Breast epithelium (tissue), 4 donors: ENCODE results near the gene NEU3. TPM values are rescaled to one million over a fixed set of nuclear protein-coding genes. Genes with fewer than 3 reads are reported as not detected.
A peak's percentile ranks its signal among the peaks of the same experiment; 100 is the strongest.

Source experiments
- DNase-seq, 2 donors: peaks; one replicate each; pipeline ENCODE4 v3.0.0-alpha.2; 2019; ENCODE audit warnings: low spot score in 2 of 2
- H3K27ac ChIP-seq, 2 donors: fragments of 200-600 bp; sonication (generic) in 1 of 2; one replicate each; pipeline ENCODE4 v1.5.1; 2016 to 2019; ENCODE audit warnings: mild to moderate bottlenecking in 1 of 2
- H3K27me3 ChIP-seq, 2 donors: fragments of 200-600 bp; sonication (generic) in 1 of 2; one replicate each; pipeline versions ENCODE4 v1.5.1 to v1.6.0; 2017 to 2019; ENCODE audit warnings: control low read depth in 1 of 2, mild to moderate bottlenecking in 1 of 2
- H3K36me3 ChIP-seq: fragments of 200-600 bp; one replicate; pipeline ENCODE4 v1.5.1; 2019
- H3K4me1 ChIP-seq, 2 donors: fragments of 200-600 bp; sonication (generic); one replicate each; pipeline ENCODE4 v1.5.1; 2016 to 2019; ENCODE audit warnings: control low read depth in 1 of 2
- H3K4me3 ChIP-seq, 3 donors: fragments of 200-600 bp; sonication (generic); 1 replicate in 2 of 3; 2 replicates in 1 of 3; pipeline ENCODE4 v1.5.1; 2016 to 2019; ENCODE audit warnings: mild to moderate bottlenecking in 3 of 3, moderate library complexity in 2 of 3
- H3K9me3 ChIP-seq, 2 donors: fragments of 200-600 bp; sonication (generic) in 1 of 2; one replicate each; pipeline ENCODE4 v1.5.1; 2016 to 2019; ENCODE audit warnings: control low read depth in 1 of 2
- POLR2A ChIP-seq: fragments of 450-650 bp; IDR thresholded peaks from one replicate; pipeline ENCODE4 v1.6.1; 2016; ENCODE audit warnings: antibody characterized with exemption, mild to moderate bottlenecking, moderate library complexity
- POLR2AphosphoS5 ChIP-seq, 3 donors: sonication (generic); formaldehyde crosslinking; IDR thresholded peaks; one replicate each; pipeline ENCODE4 v1.6.1; 2017; ENCODE audit warnings: antibody characterized with exemption in 3 of 3
- intact Hi-C: fragments of 100-400 bp; cut with DNase I; formaldehyde crosslinking; loops from one replicate; pipeline ENCODE4 v1.15.1; 2023; ENCODE audit warnings: low total_unique reads
- total RNA-seq, 3 donors: library from RNA; depleted of rRNA; stranded (reverse); fragments of >200 nt; gene quantifications; one replicate each; pipeline ENCODE4 v1.1.0, GENCODE V29; 2016
- TF ChIP-seq, protein P1 (sequence below), 3 donors: fragments of 450-650 bp; IDR thresholded peaks; one replicate each; pipeline ENCODE4 v1.5.1; 2016 to 2017; ENCODE audit warnings: antibody characterized with exemption in 3 of 3, mild to moderate bottlenecking in 3 of 3, moderate library complexity in 3 of 3

The NEU3 gene
- total RNA-seq, 3 donors from 2014 or later: 11.8 to 12.8 (median 12.4) TPM

DNA sequence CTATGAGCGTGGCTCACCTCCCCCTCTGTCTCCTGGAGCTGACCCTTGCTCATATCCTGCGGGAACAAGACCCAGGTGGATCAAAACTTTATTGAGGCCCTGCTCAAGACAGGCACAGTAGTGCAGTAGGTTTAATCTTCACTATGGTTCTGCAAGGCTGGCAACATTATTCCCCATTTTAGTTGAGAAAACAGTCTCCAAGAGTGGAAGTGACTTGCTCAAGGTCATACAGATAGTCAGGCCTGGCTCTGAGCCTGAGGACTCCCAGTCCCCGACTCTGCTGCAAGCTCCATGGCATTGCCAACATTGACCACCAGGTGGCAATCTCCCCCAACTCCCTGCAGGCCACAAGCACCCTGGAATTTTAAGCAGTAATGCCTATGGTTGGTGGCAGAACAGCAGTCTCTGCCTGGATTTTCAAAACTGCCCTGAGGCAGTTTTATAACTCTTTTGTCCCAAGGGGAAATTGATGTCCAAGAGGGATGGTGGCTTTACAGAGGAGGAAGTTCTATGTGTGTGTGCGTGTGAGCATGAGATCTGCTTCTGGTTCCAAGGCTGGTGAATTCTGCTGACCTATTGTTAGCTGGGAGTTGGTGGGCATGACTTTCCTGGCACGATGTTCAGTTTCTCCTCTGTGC lies 34.1 kb downstream of the NEU3 start:
- TF ChIP-seq POLR2A: no peak
- TF ChIP-seq, protein P1, sequence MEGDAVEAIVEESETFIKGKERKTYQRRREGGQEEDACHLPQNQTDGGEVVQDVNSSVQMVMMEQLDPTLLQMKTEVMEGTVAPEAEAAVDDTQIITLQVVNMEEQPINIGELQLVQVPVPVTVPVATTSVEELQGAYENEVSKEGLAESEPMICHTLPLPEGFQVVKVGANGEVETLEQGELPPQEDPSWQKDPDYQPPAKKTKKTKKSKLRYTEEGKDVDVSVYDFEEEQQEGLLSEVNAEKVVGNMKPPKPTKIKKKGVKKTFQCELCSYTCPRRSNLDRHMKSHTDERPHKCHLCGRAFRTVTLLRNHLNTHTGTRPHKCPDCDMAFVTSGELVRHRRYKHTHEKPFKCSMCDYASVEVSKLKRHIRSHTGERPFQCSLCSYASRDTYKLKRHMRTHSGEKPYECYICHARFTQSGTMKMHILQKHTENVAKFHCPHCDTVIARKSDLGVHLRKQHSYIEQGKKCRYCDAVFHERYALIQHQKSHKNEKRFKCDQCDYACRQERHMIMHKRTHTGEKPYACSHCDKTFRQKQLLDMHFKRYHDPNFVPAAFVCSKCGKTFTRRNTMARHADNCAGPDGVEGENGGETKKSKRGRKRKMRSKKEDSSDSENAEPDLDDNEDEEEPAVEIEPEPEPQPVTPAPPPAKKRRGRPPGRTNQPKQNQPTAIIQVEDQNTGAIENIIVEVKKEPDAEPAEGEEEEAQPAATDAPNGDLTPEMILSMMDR (IDR thresholded peaks at IDR 0.05): peak; percentile 73 to 87 (median 74)
- peak; percentile 44 to 70 for DNase-seq
- H3K9me3 ChIP-seq: no peaks in the 10 kb centered on the region
- intact Hi-C loops: no loop called here
- H3K27me3 ChIP-seq: no peaks in the 10 kb centered on the region
- no peaks in the 10 kb centered on the region for H3K36me3 ChIP-seq
- no peak overlapping the region for H3K4me3 ChIP-seq
- H3K27ac ChIP-seq: no peak overlapping the region
- no peaks in the 10 kb centered on the region for H3K4me1 ChIP-seq

DNA sequence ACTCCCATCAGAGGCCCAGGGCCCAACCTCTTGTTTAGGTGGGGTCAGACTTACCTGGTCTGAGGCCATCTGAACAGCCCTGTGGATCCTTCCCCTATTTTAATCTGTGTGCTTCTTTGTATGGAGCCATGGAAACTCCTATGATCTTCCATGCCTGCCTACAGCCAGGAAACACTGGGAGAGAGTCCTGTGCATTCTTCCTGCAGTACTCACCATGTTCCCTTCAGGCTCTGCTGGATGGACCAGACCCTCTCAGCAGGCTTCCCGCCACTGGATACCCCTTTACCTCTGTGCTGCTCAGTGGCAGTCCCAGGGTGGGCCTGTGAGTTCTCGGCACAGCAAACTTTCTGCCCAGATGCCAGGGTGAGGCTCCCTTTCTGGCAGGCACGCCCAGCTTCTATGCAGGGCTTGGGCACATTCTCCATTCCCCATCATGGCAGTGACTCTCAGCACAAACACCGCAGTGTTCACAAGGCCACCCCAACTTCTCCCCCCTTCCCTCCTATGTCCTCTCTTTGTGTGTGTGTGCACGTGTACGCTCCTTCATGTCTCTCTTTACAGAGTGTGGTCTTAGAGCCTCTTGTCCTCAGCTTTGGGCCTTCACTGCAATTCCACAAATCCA lies 34.8 kb downstream of the NEU3 start:
- H3K4me3 ChIP-seq: no peak overlapping the region
- no peaks in the 10 kb centered on the region for H3K9me3 ChIP-seq
- DNase-seq: no peak
- intact Hi-C loops: no loop called here
- no peak for TF ChIP-seq POLR2A
- TF ChIP-seq POLR2AphosphoS5 (IDR thresholded peaks at IDR 0.05): no peak
- TF ChIP-seq, protein P1 (IDR thresholded peaks at IDR 0.05): no peak
- H3K36me3 ChIP-seq: no peaks in the 10 kb centered on the region
- H3K27ac ChIP-seq: no peak overlapping the region
- no peaks in the 10 kb centered on the region for H3K4me1 ChIP-seq
- no peaks in the 10 kb centered on the region for H3K27me3 ChIP-seq

DNA sequence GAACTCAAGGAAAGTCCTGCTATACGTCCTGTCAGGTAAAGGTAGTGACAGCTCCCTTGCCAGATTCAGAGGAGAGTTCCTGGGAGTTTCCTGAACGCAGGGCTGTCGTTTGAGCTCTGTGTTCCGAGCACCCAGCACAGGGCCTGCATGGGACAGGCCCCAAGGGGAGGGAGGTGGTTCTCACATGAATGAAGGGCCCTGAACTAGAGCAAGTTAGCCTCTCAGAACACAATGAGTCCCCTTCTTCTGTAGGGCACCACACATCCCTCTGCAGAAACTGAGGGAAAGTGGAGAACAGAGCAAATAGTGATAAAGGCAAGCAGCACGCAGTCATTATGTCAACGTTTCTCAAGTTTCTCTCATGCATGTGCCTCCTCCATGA lies 35.3 kb downstream of the NEU3 start:
- intact Hi-C loops: no loop called here
- no peak overlapping the region for H3K27ac ChIP-seq
- H3K4me1 ChIP-seq: no peaks in the 10 kb centered on the region
- no peaks in the 10 kb centered on the region for H3K36me3 ChIP-seq
- no peak for TF ChIP-seq POLR2A
- no peak for TF ChIP-seq POLR2AphosphoS5 (IDR thresholded peaks at IDR 0.05)
- TF ChIP-seq, protein P1 (IDR thresholded peaks at IDR 0.05): no peak
- H3K4me3 ChIP-seq: no peak overlapping the region
- H3K9me3 ChIP-seq: no peaks in the 10 kb centered on the region
- no peaks in the 10 kb centered on the region for H3K27me3 ChIP-seq
- DNase-seq: no peak

DNA sequence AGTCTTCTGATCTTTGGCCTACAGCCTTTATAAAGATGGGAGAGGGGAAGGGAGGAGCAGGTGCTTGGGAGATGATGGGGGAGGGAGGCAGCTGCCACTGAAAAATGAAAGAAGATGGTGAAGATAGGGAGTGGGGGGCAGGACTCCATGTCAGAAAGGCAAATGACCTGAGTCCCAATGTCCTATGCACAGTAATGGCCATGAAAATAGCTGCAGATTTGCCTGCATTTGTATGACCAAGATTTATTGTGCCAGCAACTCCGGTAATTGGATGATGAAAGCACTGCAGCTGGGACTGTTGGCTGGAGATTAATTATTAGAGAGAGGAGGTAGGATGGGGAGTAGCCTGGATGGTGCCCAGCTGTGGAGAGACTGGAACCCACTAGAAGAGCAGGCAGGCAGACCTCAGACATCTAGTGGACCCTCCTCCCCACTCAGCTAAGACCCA lies 36.1 kb downstream of the NEU3 start:
- no peaks in the 10 kb centered on the region for H3K27me3 ChIP-seq
- H3K4me1 ChIP-seq: no peaks in the 10 kb centered on the region
- H3K4me3 ChIP-seq: no peak overlapping the region
- DNase-seq: no peak
- TF ChIP-seq, protein P1 (IDR thresholded peaks at IDR 0.05): no peak
- TF ChIP-seq POLR2AphosphoS5 (IDR thresholded peaks at IDR 0.05): no peak
- no peak for TF ChIP-seq POLR2A
- intact Hi-C loops: no loop called here
- H3K27ac ChIP-seq: no peak overlapping the region
- H3K9me3 ChIP-seq: no peaks in the 10 kb centered on the region
- no peaks in the 10 kb centered on the region for H3K36me3 ChIP-seq

DNA sequence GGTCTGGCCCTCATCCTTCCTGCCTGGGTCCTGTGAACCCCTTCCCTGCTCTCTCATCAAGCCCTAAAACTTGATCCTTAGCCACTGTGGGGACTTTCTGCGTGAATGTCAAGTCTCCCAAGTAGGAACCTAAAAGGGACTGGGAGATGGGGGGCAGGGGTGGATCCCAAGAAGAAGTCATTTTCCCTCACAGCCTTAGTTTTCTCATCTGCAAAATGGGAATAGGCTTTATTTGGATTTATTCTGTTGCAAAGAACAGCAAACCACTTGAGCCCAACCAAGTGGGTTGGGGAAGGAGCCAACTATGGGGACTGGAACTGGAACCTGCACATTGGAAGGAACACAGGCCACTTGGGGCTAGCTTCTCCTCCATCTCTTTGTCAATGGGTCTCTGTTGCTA lies 36.8 kb downstream of the NEU3 start:
- no peak overlapping the region for H3K4me3 ChIP-seq
- no peak overlapping the region for H3K27ac ChIP-seq
- intact Hi-C loops: no loop called here
- TF ChIP-seq POLR2AphosphoS5 (IDR thresholded peaks at IDR 0.05) (no peak), POLR2A (no peak)
- TF ChIP-seq, protein P1 (IDR thresholded peaks at IDR 0.05): no peak
- no peaks in the 10 kb centered on the region for H3K9me3 ChIP-seq
- H3K27me3 ChIP-seq: no peaks in the 10 kb centered on the region
- no peak for DNase-seq
- no peaks in the 10 kb centered on the region for H3K4me1 ChIP-seq
- H3K36me3 ChIP-seq: no peaks in the 10 kb centered on the region
